Measurements from ENCODE around the gene CHID1. TPM values are rescaled to one million over a fixed set of nuclear protein-coding genes. Genes with fewer than 3 reads are reported as not detected.

The CHID1 gene
- polyA plus RNA-seq, 4 donors = 108 to 134 (median 117) TPM

GRCh38 chr11:827146-827896 lies 83.3 kb downstream of the CHID1 start:
- DNase-seq (ENCODE audit: low read depth in 4 of 4, low spot score in 2 of 4) = no peak

GRCh38 chr11:826836-827145 lies 83.8 kb downstream of the CHID1 start:
- no peak for DNase-seq (ENCODE audit: low read depth in 4 of 4, low spot score in 2 of 4)

GRCh38 chr11:826227-826621 lies 84.4 kb downstream of the CHID1 start:
- no peak for DNase-seq (ENCODE audit: low read depth in 4 of 4, low spot score in 2 of 4)

- DNase-seq (ENCODE audit: low read depth in 4 of 4, low spot score in 2 of 4) = no peak
Measured at GRCh38 chr11:825366-826226, 85.0 kb downstream of the CHID1 start.

- no peak for DNase-seq (ENCODE audit: low read depth in 4 of 4, low spot score in 2 of 4)
Measured at GRCh38 chr11:824942-825341, 85.7 kb downstream of the CHID1 start.

- no peak for DNase-seq (ENCODE audit: low read depth in 4 of 4, low spot score in 2 of 4)
Measured at GRCh38 chr11:824292-824880, 86.2 kb downstream of the CHID1 start.

GRCh38 chr11:823441-824291 lies 86.9 kb downstream of the CHID1 start:
- no peak for DNase-seq (ENCODE audit: low read depth in 4 of 4, low spot score in 2 of 4)

GRCh38 chr11:821512-822371 lies 88.9 kb downstream of the CHID1 start:
- DNase-seq (ENCODE audit: low read depth in 4 of 4, low spot score in 2 of 4) = no peak

- DNase-seq (ENCODE audit: low read depth in 4 of 4, low spot score in 2 of 4) = no peak
Measured at GRCh38 chr11:820655-821511, 89.7 kb downstream of the CHID1 start.

GRCh38 chr11:819943-820649 lies 90.5 kb downstream of the CHID1 start:
- DNase-seq (ENCODE audit: low read depth in 4 of 4, low spot score in 2 of 4) = no peak

GRCh38 chr11:819129-819931 lies 91.3 kb downstream of the CHID1 start:
- no peak for DNase-seq (ENCODE audit: low read depth in 4 of 4, low spot score in 2 of 4)

GRCh38 chr11:818396-819128 lies 92.0 kb downstream of the CHID1 start, which contains the start of gene PNPLA2:
PNPLA2 (plus strand) TSS chr11:818914; CDS start chr11:819719, 805 bp downstream.
- no peak for DNase-seq (ENCODE audit: low read depth in 4 of 4, low spot score in 2 of 4)

Other genes with a start within 250 kb of the CHID1 start
- 10 to 100 TPM; 44.7 to 57.7 (median 51.1) TPM for gene DEAF1, start 215.6 kb downstream of the CHID1 start, polyA plus RNA-seq (ENCODE audit: insufficient read length in 4 of 4)
- 10 to 100 TPM; 36.1 to 56.7 (median 46.3) TPM for gene TMEM80, start 215.0 kb downstream of the CHID1 start, polyA plus RNA-seq (ENCODE audit: insufficient read length in 4 of 4)
- 100 to 1,000 TPM; 104 to 161 (median 139) TPM for gene EPS8L2, start 204.6 kb downstream of the CHID1 start, polyA plus RNA-seq (ENCODE audit: insufficient read length in 4 of 4)
- 100 to 1,000 TPM; 123 to 164 (median 136) TPM for gene TALDO1, start 163.3 kb downstream of the CHID1 start, polyA plus RNA-seq (ENCODE audit: insufficient read length in 4 of 4)
- gene GATD1, start 133.3 kb downstream of the CHID1 start, polyA plus RNA-seq (ENCODE audit: insufficient read length in 4 of 4) = 100 to 1,000 TPM in 1 of 4 donors, 10 to 100 TPM in 3; 55.3 to 115 (median 84.8) TPM
- gene CEND1, start 120.7 kb downstream of the CHID1 start, polyA plus RNA-seq (ENCODE audit: insufficient read length in 4 of 4) = 1 to 10 TPM in 2 of 4 donors, under 1 TPM in 2; 0.28 to 1.3 (median 0.99) TPM
- 10 to 100 TPM; 13.1 to 24.3 (median 18.6) TPM for gene SLC25A22, start 112.5 kb downstream of the CHID1 start, polyA plus RNA-seq (ENCODE audit: insufficient read length in 4 of 4)
- 10 to 100 TPM in 3 of 4 donors, 1 to 10 TPM in 1; 6.7 to 17.8 (median 12.9) TPM for gene PIDD1, start 105.6 kb downstream of the CHID1 start, polyA plus RNA-seq (ENCODE audit: insufficient read length in 4 of 4)
- gene RPLP2, start 100.8 kb downstream of the CHID1 start, polyA plus RNA-seq (ENCODE audit: insufficient read length in 4 of 4) = 1,000 to 10,000 TPM in 3 of 4 donors, 100 to 1,000 TPM in 1; 903 to 1,462 (median 1,115) TPM
- gene PNPLA2, start 91.9 kb downstream of the CHID1 start, polyA plus RNA-seq (ENCODE audit: insufficient read length in 4 of 4) = 10 to 100 TPM; 38.2 to 87.6 (median 68.0) TPM
- 10 to 100 TPM in 3 of 4 donors, 1 to 10 TPM in 1; 9.8 to 20.8 (median 17.2) TPM for gene CRACR2B, start 82.9 kb downstream of the CHID1 start, polyA plus RNA-seq (ENCODE audit: insufficient read length in 4 of 4)
- 100 to 1,000 TPM; 192 to 238 (median 217) TPM for gene CD151, start 77.9 kb downstream of the CHID1 start, polyA plus RNA-seq (ENCODE audit: insufficient read length in 4 of 4)
- gene POLR2L, start 68.3 kb downstream of the CHID1 start, polyA plus RNA-seq (ENCODE audit: insufficient read length in 4 of 4) = 100 to 1,000 TPM in 2 of 4 donors, 10 to 100 TPM in 2; 84.8 to 149 (median 111) TPM
- gene TSPAN4, start 68.0 kb downstream of the CHID1 start, polyA plus RNA-seq (ENCODE audit: insufficient read length in 4 of 4) = 10 to 100 TPM; 65.9 to 94.9 (median 76.6) TPM
- gene AP2A2, start 15.1 kb upstream of the CHID1 start, polyA plus RNA-seq (ENCODE audit: insufficient read length in 4 of 4) = 100 to 1,000 TPM in 2 of 4 donors, 10 to 100 TPM in 2; 95.7 to 134 (median 108) TPM
- gene MUC6, start 125.9 kb upstream of the CHID1 start, polyA plus RNA-seq (ENCODE audit: insufficient read length in 4 of 4) = 10 to 100 TPM in 2 of 4 donors, 1 to 10 TPM in 2; 5.7 to 56.0 (median 20.3) TPM
- under 1 TPM in 3 of 4 donors, not detected in 1; 0.08 to 0.30 (median 0.14) TPM for gene MUC2, start 164.1 kb upstream of the CHID1 start, polyA plus RNA-seq (ENCODE audit: insufficient read length in 4 of 4)
- gene MUC5AC, start 247.1 kb upstream of the CHID1 start, polyA plus RNA-seq (ENCODE audit: insufficient read length in 4 of 4) = under 1 TPM in 2 of 4 donors, not detected in 2; 0.01 to 0.02 TPM

Measured in left renal cortex interstitium (tissue), 4 donors.